Kidney epithelial cell (primary cell): Measurements from ENCODE around the gene WDR82. TPM values are rescaled to one million over a fixed set of nuclear protein-coding genes. Genes with fewer than 3 reads are reported as not detected.

ENCODE experiments used
- DNase-seq: peaks from one replicate; pipeline ENCODE4 v3.0.0-alpha.2; 2010; ENCODE audit warnings: low read depth
- H3K27me3 ChIP-seq: 2 replicates; pipeline ENCODE4 v1.6.0; 2011; ENCODE audit warnings: low read length; ENCODE audit not compliant: control insufficient read depth, insufficient read depth
- H3K36me3 ChIP-seq: 2 replicates; pipeline ENCODE4 v1.5.1; 2011; ENCODE audit warnings: low read length; ENCODE audit not compliant: control insufficient read depth, insufficient read depth
- H3K4me3 ChIP-seq: 2 replicates; pipeline ENCODE4 v1.5.1; 2011; ENCODE audit warnings: low read depth, mild to moderate bottlenecking, control low read depth, low read length
- total RNA-seq: library from RNA; depleted of rRNA; stranded (reverse); fragments of >200 nt; gene quantifications from 2 replicates; pipeline ENCODE4 v1.2.3, GENCODE V29; 2015
- TF ChIP-seq, protein P1 (sequence below): IDR thresholded peaks from 2 replicates; pipeline ENCODE4 v1.5.1; 2011; ENCODE audit warnings: mild to moderate bottlenecking, moderate library complexity, low read length, control low read depth, inconsistent platforms; ENCODE audit not compliant: insufficient read depth, poor library complexity, severe bottlenecking

The WDR82 gene
- total RNA-seq, 1 donor from 2014 or later, result 49.0 TPM

- H3K36me3 ChIP-seq, result peaks cover 7% of the 10 kb centered on the region
These were observed 20.5 kb downstream of the WDR82 start for GRCh38 chr3:52257911-52258310.

DNA sequence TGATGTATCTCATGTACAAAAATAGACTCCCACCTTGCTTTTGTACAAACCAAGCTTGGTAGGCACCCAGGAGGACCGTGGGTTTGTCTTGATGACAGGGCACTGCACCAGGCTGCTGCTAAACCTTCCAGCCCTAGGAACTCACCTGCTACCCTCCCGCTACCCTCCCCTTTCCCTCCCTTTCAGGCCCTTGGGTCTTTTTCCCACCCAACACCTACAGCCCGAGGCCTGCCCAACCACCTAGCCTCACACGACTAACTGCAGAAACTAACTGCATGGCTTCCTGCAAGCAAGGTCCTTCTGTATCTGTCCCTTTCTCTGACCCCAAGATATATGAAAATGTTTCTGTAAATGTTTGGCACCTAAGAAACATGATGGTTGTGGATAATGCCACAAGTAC lies 21.8 kb downstream of the WDR82 start:
- DNase-seq, result no peak
- H3K36me3 ChIP-seq, result peaks cover 7% of the 10 kb centered on the region
- H3K4me3 ChIP-seq, result no peak overlapping the region
- TF ChIP-seq, protein P1, sequence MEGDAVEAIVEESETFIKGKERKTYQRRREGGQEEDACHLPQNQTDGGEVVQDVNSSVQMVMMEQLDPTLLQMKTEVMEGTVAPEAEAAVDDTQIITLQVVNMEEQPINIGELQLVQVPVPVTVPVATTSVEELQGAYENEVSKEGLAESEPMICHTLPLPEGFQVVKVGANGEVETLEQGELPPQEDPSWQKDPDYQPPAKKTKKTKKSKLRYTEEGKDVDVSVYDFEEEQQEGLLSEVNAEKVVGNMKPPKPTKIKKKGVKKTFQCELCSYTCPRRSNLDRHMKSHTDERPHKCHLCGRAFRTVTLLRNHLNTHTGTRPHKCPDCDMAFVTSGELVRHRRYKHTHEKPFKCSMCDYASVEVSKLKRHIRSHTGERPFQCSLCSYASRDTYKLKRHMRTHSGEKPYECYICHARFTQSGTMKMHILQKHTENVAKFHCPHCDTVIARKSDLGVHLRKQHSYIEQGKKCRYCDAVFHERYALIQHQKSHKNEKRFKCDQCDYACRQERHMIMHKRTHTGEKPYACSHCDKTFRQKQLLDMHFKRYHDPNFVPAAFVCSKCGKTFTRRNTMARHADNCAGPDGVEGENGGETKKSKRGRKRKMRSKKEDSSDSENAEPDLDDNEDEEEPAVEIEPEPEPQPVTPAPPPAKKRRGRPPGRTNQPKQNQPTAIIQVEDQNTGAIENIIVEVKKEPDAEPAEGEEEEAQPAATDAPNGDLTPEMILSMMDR, result no peak
- no peaks in the 10 kb centered on the region for H3K27me3 ChIP-seq

More at GRCh38 chr3:52257911-52258310, 20.5 kb downstream of the WDR82 start:
- no peaks in the 10 kb centered on the region for H3K27me3 ChIP-seq
- no peak overlapping the region for H3K4me3 ChIP-seq
- TF ChIP-seq, protein P1, result no peak
- no peak for DNase-seq

DNA sequence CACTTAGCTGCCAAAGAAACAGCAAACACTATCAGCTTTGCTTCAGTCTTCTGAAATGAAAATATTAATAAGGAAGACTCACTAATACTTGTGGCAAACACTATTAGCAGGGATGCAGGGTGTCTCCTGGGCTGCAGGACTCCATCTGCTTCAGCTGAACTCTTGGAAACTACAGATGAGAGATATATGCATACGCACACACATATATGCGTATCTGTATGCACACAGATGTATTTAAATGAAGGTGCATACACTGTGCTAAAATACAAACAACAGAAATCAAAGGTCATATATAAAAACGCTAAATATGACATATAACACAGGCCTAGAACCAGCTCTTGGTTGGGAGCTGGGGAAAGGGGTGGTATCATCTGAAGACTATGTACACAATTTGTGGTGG lies 22.3 kb downstream of the WDR82 start:
- TF ChIP-seq, protein P1, result no peak
- Histone ChIP-seq H3K27me3 (no peaks in the 10 kb centered on the region), H3K4me3 (no peak overlapping the region), H3K36me3 (peaks cover 7% of the 10 kb centered on the region)
- DNase-seq, result no peak

- Histone ChIP-seq H3K4me3 (no peak overlapping the region), H3K27me3 (no peaks in the 10 kb centered on the region), H3K36me3 (peaks cover 7% of the 10 kb centered on the region)
- no peak for DNase-seq
- TF ChIP-seq, protein P1, result no peak
These were observed 23.8 kb downstream of the WDR82 start for GRCh38 chr3:52254608-52255007.

DNA sequence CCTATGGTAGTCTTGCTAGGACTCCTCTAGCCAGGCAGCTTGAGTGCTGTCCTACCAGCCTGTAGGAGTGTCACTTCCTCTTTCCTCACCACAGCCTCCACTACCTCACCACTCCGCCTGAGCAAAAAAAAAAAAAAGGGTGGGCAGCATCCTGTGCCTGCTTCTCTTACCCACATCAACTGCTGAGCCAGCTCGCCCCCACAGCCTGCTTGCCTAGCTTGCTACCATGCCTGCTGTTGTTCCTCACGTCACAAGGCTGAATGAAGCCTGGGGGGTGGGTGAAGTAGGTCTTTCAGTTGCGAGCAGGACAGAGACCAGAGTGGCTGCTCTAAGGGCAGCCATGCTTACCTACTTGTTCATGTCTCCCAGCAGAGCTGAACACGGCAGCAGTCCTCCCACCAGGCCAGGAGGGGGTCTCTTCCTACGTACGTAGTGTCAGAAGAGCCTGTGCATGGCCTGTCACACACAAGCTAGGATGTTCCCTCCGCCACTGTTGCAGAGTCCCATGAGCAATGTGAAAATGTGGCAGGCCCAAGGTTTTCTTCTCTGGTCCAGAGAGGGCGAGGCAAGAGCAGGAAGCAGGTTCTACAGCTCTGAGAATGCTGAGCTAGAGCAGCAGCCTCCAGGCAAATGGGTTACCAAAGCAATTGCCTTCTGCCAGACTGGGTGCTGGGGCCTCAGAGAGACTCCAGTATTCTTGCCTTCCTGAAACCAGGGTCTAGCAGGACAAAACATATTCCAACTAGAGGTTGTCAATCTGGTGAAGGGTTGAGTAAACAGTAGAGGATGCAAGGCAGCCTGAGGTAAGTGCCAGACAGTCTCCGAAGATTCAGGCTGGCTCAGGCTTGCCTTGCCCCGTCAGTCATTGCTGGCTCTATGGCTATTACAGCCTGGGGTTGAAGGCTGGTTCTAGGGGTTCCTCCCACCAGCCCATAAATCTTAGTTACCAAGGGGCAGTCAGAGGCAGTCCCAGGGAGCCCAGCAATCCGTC lies 24.8 kb downstream of the WDR82 start:
- DNase-seq, result no peak
- Histone ChIP-seq H3K36me3 (peaks cover 7% of the 10 kb centered on the region), H3K27me3 (no peaks in the 10 kb centered on the region), H3K4me3 (no peak overlapping the region)
- TF ChIP-seq, protein P1, result no peak

GRCh38 chr3:52250122-52250521 lies 28.3 kb downstream of the WDR82 start:
- no peaks in the 10 kb centered on the region for H3K27me3 ChIP-seq
- no peak for DNase-seq
- H3K4me3 ChIP-seq, result no peak overlapping the region
- peaks cover 2% of the 10 kb centered on the region for H3K36me3 ChIP-seq
- TF ChIP-seq, protein P1, result no peak
